Ovary (tissue), 3 donors: Measurements from ENCODE around the gene ACP4.

Experiments used
- CTCF ChIP-seq, 3 donors: fragments of 450-650 bp in 2 of 3; fragments of 200-600 bp in 1 of 3; IDR thresholded peaks; one replicate each; pipeline versions ENCODE4 v1.5.1 to v1.8.0; 2016 to 2022; ENCODE audit warnings: antibody characterized with exemption in 3 of 3, mild to moderate bottlenecking in 1 of 3
- POLR2A ChIP-seq: fragments of 450-650 bp; IDR thresholded peaks from one replicate; pipeline ENCODE4 v1.6.1; 2017; ENCODE audit warnings: antibody characterized with exemption, mild to moderate bottlenecking, moderate library complexity
- donor health status: DM: no; HTN: no; CAD: no.

DNA sequence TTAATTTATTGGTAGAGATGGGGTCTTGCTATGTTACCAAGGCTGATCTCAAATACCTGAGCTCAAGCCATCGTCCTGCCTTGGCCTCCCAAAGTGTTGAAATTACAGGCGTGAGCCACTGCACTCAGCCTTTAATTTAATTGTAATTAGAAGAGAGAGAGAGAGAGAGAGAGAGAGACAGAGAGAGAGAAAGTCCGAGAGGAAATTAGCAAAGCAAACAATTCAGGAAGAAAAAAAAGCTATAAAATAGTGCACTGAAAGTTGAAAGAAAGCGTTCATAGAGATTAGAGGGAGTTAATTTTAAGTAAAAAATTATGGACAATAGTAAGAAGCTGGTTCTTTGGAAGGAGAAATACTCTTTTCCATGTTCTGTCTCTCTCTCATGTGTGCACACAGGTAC, 13.0 kb upstream of the ACP4 start:
- TF ChIP-seq CTCF (IDR thresholded peaks at IDR 0.05) (no peak), POLR2A (no peak)
